Endothelial cell of hepatic sinusoid (primary cell): ENCODE data around the gene ISG20.

Experiments
- in situ Hi-C: cut with HindIII; loops from 2 replicates; pipeline ENCODE4 v1.10.0; 2017; ENCODE audit warnings: low sequenced_read_pairs

Gene ISG20

GRCh38 chr15:88680241-88681001 lies 41.6 kb downstream of the ISG20 start:
- in situ Hi-C loops: no loop called here

- in situ Hi-C loops: no loop called here
These were observed 42.9 kb downstream of the ISG20 start for GRCh38 chr15:88681610-88682221.

GRCh38 chr15:88684345-88684744 lies 45.5 kb downstream of the ISG20 start:
- in situ Hi-C loops: no loop called here

- in situ Hi-C loops: no loop called here
These were observed 47.4 kb downstream of the ISG20 start for GRCh38 chr15:88686166-88686565.

- in situ Hi-C loops: no loop called here
These were observed 49.6 kb downstream of the ISG20 start for GRCh38 chr15:88688394-88688933.

GRCh38 chr15:88690331-88690730 lies 51.5 kb downstream of the ISG20 start:
- in situ Hi-C loops: no loop called here

GRCh38 chr15:88693191-88693590 lies 54.4 kb downstream of the ISG20 start:
- in situ Hi-C loops: no loop called here

GRCh38 chr15:88695101-88695500 lies 56.3 kb downstream of the ISG20 start:
- in situ Hi-C loops: no loop called here

- in situ Hi-C loops: no loop called here
These were observed 57.0 kb downstream of the ISG20 start for GRCh38 chr15:88695691-88696251.

GRCh38 chr15:88696254-88696653 lies 57.4 kb downstream of the ISG20 start:
- in situ Hi-C loops: no loop called here

- in situ Hi-C loops: no loop called here
These were observed 58.5 kb downstream of the ISG20 start for GRCh38 chr15:88697276-88697675.

- in situ Hi-C loops: no loop called here
These were observed 61.0 kb downstream of the ISG20 start for GRCh38 chr15:88699861-88700260.

GRCh38 chr15:88700716-88701115 lies 61.9 kb downstream of the ISG20 start:
- in situ Hi-C loops: no loop called here

GRCh38 chr15:88701561-88702095 lies 62.8 kb downstream of the ISG20 start:
- in situ Hi-C loops: no loop called here

GRCh38 chr15:88702983-88703382 lies 64.2 kb downstream of the ISG20 start:
- in situ Hi-C loops: no loop called here

- in situ Hi-C loops: no loop called here
These were observed 64.7 kb downstream of the ISG20 start for GRCh38 chr15:88703533-88703932.

- in situ Hi-C loops: no loop called here
These were observed 66.3 kb downstream of the ISG20 start for GRCh38 chr15:88704791-88705768.

- in situ Hi-C loops: no loop called here
These were observed 67.0 kb downstream of the ISG20 start for GRCh38 chr15:88705769-88706165.
